Calu3 (cell line): Measurements from ENCODE around the gene PGLYRP3. TPM values are rescaled to one million over a fixed set of nuclear protein-coding genes. Genes with fewer than 3 reads are reported as not detected.

Experiments
- BruUV-seq: library from RNA; stranded (reverse); fragments of 400-500 nt; replicated peaks from 2 replicates; lab custom pipeline; 2021; lab: Mats Ljungman, UMichigan
- CTCF ChIA-PET: fragments of 300-600 bp; sonication (Branson Sonifier 250); formaldehyde crosslinking; loops from one replicate; lab custom pipeline; 2022; ENCODE audit warnings: antibody characterized with exemption; lab: Charles Lee
- DNase-seq: peaks from one replicate; pipeline ENCODE4 v3.0.0; 2022
- H3K27ac Mint-ChIP-seq: one replicate; pipeline ENCODE4 v1.8.0; 2022; ENCODE audit warnings: mixed read lengths; ENCODE audit not compliant: unreplicated experiment
- H3K27me3 Mint-ChIP-seq: one replicate; pipeline ENCODE4 v1.8.0; 2022; ENCODE audit warnings: mixed read lengths; ENCODE audit not compliant: unreplicated experiment
- H3K36me3 Mint-ChIP-seq: one replicate; pipeline ENCODE4 v1.8.0; 2022; ENCODE audit warnings: mild to moderate bottlenecking, moderate library complexity, mixed read lengths; ENCODE audit not compliant: insufficient read depth, unreplicated experiment
- H3K4me1 Mint-ChIP-seq: one replicate; pipeline ENCODE4 v1.8.0; 2022; ENCODE audit warnings: mild to moderate bottlenecking, low read depth, mixed read lengths; ENCODE audit not compliant: unreplicated experiment
- H3K4me3 Mint-ChIP-seq: one replicate; pipeline ENCODE4 v1.8.0; 2022; ENCODE audit warnings: mild to moderate bottlenecking, low read depth, moderate library complexity, mixed read lengths; ENCODE audit not compliant: unreplicated experiment
- H3K9me3 Mint-ChIP-seq: one replicate; pipeline ENCODE4 v1.8.0; 2022; ENCODE audit warnings: low read depth, mixed read lengths; ENCODE audit not compliant: unreplicated experiment
- intact Hi-C: fragments of 100-400 bp; cut with micrococcal nuclease; formaldehyde crosslinking; loops from one replicate; pipeline ENCODE4 v1.10.0; 2022; ENCODE audit not compliant: unreplicated experiment
- total RNA-seq: library from RNA; stranded (reverse); gene quantifications from 2 replicates; pipeline ENCODE4 v1.2.3, GENCODE V29; 2022
- TF ChIP-seq, protein P1 (sequence below): fragments of 200-600 bp; IDR thresholded peaks from one replicate; pipeline ENCODE4 v1.8.0; 2022; ENCODE audit warnings: antibody characterized with exemption; ENCODE audit not compliant: unreplicated experiment

Gene PGLYRP3
- total RNA-seq, 1 experiment from 2014 or later: not detected

GRCh38 chr1:153307221-153307600 lies 5.5 kb downstream of the PGLYRP3 start:
- CTCF ChIA-PET: no interaction called here
- no TSS peak for BruUV-seq
- DNase-seq: no peak
- Mint-ChIP-seq H3K27me3 (peaks cover 88% of the 10 kb centered on the region), H3K4me3 (no peak overlapping the region), H3K36me3 (no peaks in the 10 kb centered on the region), H3K4me1 (no peaks in the 10 kb centered on the region), H3K9me3 (no peaks in the 10 kb centered on the region), H3K27ac (no peak overlapping the region)
- TF ChIP-seq, protein P1, sequence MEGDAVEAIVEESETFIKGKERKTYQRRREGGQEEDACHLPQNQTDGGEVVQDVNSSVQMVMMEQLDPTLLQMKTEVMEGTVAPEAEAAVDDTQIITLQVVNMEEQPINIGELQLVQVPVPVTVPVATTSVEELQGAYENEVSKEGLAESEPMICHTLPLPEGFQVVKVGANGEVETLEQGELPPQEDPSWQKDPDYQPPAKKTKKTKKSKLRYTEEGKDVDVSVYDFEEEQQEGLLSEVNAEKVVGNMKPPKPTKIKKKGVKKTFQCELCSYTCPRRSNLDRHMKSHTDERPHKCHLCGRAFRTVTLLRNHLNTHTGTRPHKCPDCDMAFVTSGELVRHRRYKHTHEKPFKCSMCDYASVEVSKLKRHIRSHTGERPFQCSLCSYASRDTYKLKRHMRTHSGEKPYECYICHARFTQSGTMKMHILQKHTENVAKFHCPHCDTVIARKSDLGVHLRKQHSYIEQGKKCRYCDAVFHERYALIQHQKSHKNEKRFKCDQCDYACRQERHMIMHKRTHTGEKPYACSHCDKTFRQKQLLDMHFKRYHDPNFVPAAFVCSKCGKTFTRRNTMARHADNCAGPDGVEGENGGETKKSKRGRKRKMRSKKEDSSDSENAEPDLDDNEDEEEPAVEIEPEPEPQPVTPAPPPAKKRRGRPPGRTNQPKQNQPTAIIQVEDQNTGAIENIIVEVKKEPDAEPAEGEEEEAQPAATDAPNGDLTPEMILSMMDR: no peak
- intact Hi-C loops: no loop called here

- H3K27ac Mint-ChIP-seq: no peak overlapping the region
- H3K36me3 Mint-ChIP-seq: no peaks in the 10 kb centered on the region
- peaks cover 88% of the 10 kb centered on the region for H3K27me3 Mint-ChIP-seq
- intact Hi-C loops: no loop called here
- H3K9me3 Mint-ChIP-seq: no peaks in the 10 kb centered on the region
- CTCF ChIA-PET: no interaction called here
- no TSS peak for BruUV-seq
- TF ChIP-seq, protein P1: no peak
- no peak overlapping the region for H3K4me3 Mint-ChIP-seq
- DNase-seq: no peak
- H3K4me1 Mint-ChIP-seq: no peaks in the 10 kb centered on the region
These were observed 6.2 kb downstream of the PGLYRP3 start for GRCh38 chr1:153306303-153307220.

- CTCF ChIA-PET: no interaction called here
- Mint-ChIP-seq H3K27ac (no peak overlapping the region), H3K27me3 (peaks cover 89% of the 10 kb centered on the region), H3K36me3 (no peaks in the 10 kb centered on the region), H3K4me1 (no peaks in the 10 kb centered on the region), H3K4me3 (no peak overlapping the region), H3K9me3 (no peaks in the 10 kb centered on the region)
- DNase-seq: no peak
- BruUV-seq: no TSS peak
- TF ChIP-seq, protein P1: no peak
- intact Hi-C loops: no loop called here
These were observed 7.1 kb downstream of the PGLYRP3 start for GRCh38 chr1:153305682-153306081.

DNA sequence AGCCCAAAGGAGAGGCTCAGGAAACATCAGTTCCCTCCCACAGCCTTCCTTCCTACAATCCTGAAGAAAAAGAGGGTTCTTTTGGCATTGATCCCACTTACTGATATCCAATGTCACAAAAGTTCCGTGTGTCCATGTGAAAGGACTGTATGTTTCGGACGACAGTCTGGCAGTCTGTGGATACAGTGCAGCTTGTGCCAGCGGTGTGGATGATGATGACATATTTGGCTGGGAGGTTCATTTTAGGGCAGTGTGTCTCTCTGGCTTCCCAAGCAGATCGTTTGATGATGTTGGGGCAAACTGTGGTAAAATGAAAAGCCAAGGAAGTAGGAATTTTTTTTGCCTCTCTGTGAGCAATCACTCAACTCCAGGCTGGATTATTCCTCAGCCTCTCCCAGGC lies 10.4 kb downstream of the PGLYRP3 start:
- intact Hi-C loops: no loop called here
- no peak for DNase-seq
- CTCF ChIA-PET: no interaction called here
- H3K9me3 Mint-ChIP-seq: no peaks in the 10 kb centered on the region
- H3K27me3 Mint-ChIP-seq: peaks cover 93% of the 10 kb centered on the region
- no TSS peak for BruUV-seq
- H3K4me1 Mint-ChIP-seq: no peaks in the 10 kb centered on the region
- no peak overlapping the region for H3K27ac Mint-ChIP-seq
- H3K4me3 Mint-ChIP-seq: no peak overlapping the region
- no peaks in the 10 kb centered on the region for H3K36me3 Mint-ChIP-seq
- TF ChIP-seq, protein P1: no peak
